H9 (cell line): ENCODE results near the gene KRTAP10-4. TPM values are rescaled to one million over a fixed set of nuclear protein-coding genes. Genes with fewer than 3 reads are reported as not detected.

Experiments
- DNase-seq: peaks from one replicate; pipeline ENCODE4 v3.0.0-alpha.2; 2017
- H2AFZ ChIP-seq: one replicate; pipeline ENCODE4 v1.6.1; 2013; ENCODE audit warnings: mild to moderate bottlenecking, low read length, control low read depth, moderate library complexity
- H2AK5ac ChIP-seq: 2 replicates; pipeline ENCODE4 v1.6.1; 2013; ENCODE audit warnings: low read length, control low read depth, mixed read lengths; ENCODE audit not compliant: insufficient read length
- H2BK120ac ChIP-seq: one replicate; pipeline ENCODE4 v1.6.1; 2013; ENCODE audit warnings: low read depth, mild to moderate bottlenecking, low read length, control low read depth, inconsistent platforms; ENCODE audit not compliant: poor library complexity, severe bottlenecking
- H2BK12ac ChIP-seq: 2 replicates; pipeline ENCODE4 v1.6.1; 2013; ENCODE audit warnings: low read length, control low read depth, mixed read lengths, low read depth; ENCODE audit not compliant: insufficient read length
- H2BK15ac ChIP-seq: 2 replicates; pipeline ENCODE4 v1.6.1; 2013; ENCODE audit warnings: low read depth, low read length, control low read depth
- H2BK20ac ChIP-seq: one replicate; pipeline ENCODE4 v1.6.1; 2013; ENCODE audit warnings: low read depth, mild to moderate bottlenecking, low read length, control low read depth, inconsistent platforms; ENCODE audit not compliant: poor library complexity, severe bottlenecking
- H2BK5ac ChIP-seq: 2 replicates; pipeline ENCODE4 v1.6.1; 2013; ENCODE audit warnings: low read length, control low read depth, mixed read lengths; ENCODE audit not compliant: insufficient read length
- H3K14ac ChIP-seq: 2 replicates; pipeline ENCODE4 v1.6.1; 2013; ENCODE audit warnings: low read length, control low read depth; ENCODE audit not compliant: insufficient read depth
- H3K18ac ChIP-seq: 2 replicates; pipeline ENCODE4 v1.6.1; 2013; ENCODE audit warnings: low read depth, mild to moderate bottlenecking, mixed read lengths, low read length, control low read depth; ENCODE audit not compliant: insufficient read length
- H3K23ac ChIP-seq: 2 replicates; pipeline ENCODE4 v1.6.1; 2013; ENCODE audit warnings: low read length, control low read depth, mixed read lengths, low read depth; ENCODE audit not compliant: insufficient read length
- H3K23me2 ChIP-seq: 2 replicates; pipeline ENCODE4 v1.6.1; 2013; ENCODE audit warnings: low read depth, mild to moderate bottlenecking, mixed read lengths, low read length, control low read depth; ENCODE audit not compliant: insufficient read length, poor library complexity, severe bottlenecking
- H3K27ac ChIP-seq: 2 replicates; pipeline ENCODE4 v1.5.1; 2013; ENCODE audit warnings: low read length, control low read depth, mixed read lengths, low read depth; ENCODE audit not compliant: insufficient read length
- H3K27me3 ChIP-seq: 2 replicates; pipeline ENCODE4 v1.6.1; 2013; ENCODE audit warnings: low read length, control low read depth, inconsistent platforms; ENCODE audit not compliant: insufficient read depth
- H3K4ac ChIP-seq: 2 replicates; pipeline ENCODE4 v1.6.1; 2013; ENCODE audit warnings: low read depth, mild to moderate bottlenecking, control low read depth, inconsistent platforms, low read length, moderate library complexity
- H3K4me1 ChIP-seq: 2 replicates; pipeline ENCODE4 v1.6.1; 2013; ENCODE audit warnings: low read length, control low read depth, inconsistent platforms; ENCODE audit not compliant: insufficient read depth
- H3K4me2 ChIP-seq: 2 replicates; pipeline ENCODE4 v1.6.1; 2013; ENCODE audit warnings: low read length, control low read depth, mixed read lengths; ENCODE audit not compliant: insufficient read length, insufficient read depth
- H3K56ac ChIP-seq: 2 replicates; pipeline ENCODE4 v1.6.1; 2013; ENCODE audit warnings: low read depth, mild to moderate bottlenecking, mixed read lengths, low read length, control low read depth; ENCODE audit not compliant: insufficient read length
- H3K79me1 ChIP-seq: 2 replicates; pipeline ENCODE4 v1.6.1; 2013; ENCODE audit warnings: low read depth, mild to moderate bottlenecking, moderate library complexity, low read length, control low read depth, inconsistent platforms; ENCODE audit not compliant: insufficient read depth, poor library complexity, severe bottlenecking
- H3K79me2 ChIP-seq: 2 replicates; pipeline ENCODE4 v1.6.1; 2013; ENCODE audit warnings: low read length, control low read depth, inconsistent platforms; ENCODE audit not compliant: insufficient read depth
- H3K9ac ChIP-seq: 2 replicates; pipeline ENCODE4 v1.6.1; 2013; ENCODE audit warnings: low read length, control low read depth, mixed read lengths; ENCODE audit not compliant: insufficient read length; ENCODE audit errors: extremely low read depth
- H3K9me3 ChIP-seq: one replicate; pipeline ENCODE4 v1.6.1; 2013; ENCODE audit warnings: low read depth, low read length, inconsistent platforms; ENCODE audit not compliant: control insufficient read depth
- H3T11ph ChIP-seq: one replicate; pipeline ENCODE4 v1.6.1; 2013; ENCODE audit warnings: mild to moderate bottlenecking, low read length, control low read depth, inconsistent platforms
- H4K20me1 ChIP-seq: one replicate; pipeline ENCODE4 v1.6.1; 2013; ENCODE audit not compliant: control insufficient read depth, insufficient read length, insufficient read depth
- H4K5ac ChIP-seq: 2 replicates; pipeline ENCODE4 v1.6.1; 2013; ENCODE audit warnings: low read depth, mild to moderate bottlenecking, mixed read lengths, low read length, control low read depth; ENCODE audit not compliant: insufficient read length
- H4K8ac ChIP-seq: replicated peaks from 2 replicates; pipeline ENCODE4 v1.6.1; 2013; ENCODE audit warnings: low read length, control low read depth, mixed read lengths, low read depth; ENCODE audit not compliant: insufficient read length
- H4K91ac ChIP-seq: 2 replicates; pipeline ENCODE4 v1.6.1; 2013; ENCODE audit warnings: low read depth, mild to moderate bottlenecking, moderate library complexity, mixed read lengths, low read length, control low read depth; ENCODE audit not compliant: insufficient read length
- H3K27ac Mint-ChIP-seq, 3 experiments: 2 replicates in 2 of 3; 3 replicates in 1 of 3; pipeline ENCODE4 v1.8.0; 2020 to 2021; ENCODE audit warnings: mixed read lengths in 3 of 3, mild to moderate bottlenecking in 1 of 3, moderate library complexity in 1 of 3
- H3K27me3 Mint-ChIP-seq: 2 replicates; pipeline ENCODE4 v1.8.0; 2021; ENCODE audit warnings: low read depth, mild to moderate bottlenecking, moderate library complexity, mixed read lengths
- H3K36me3 Mint-ChIP-seq, 3 experiments: 2 replicates in 2 of 3; 3 replicates in 1 of 3; pipeline ENCODE4 v1.8.0; 2020 to 2021; ENCODE audit warnings: low read depth in 3 of 3, mixed read lengths in 3 of 3; ENCODE audit not compliant: insufficient read depth in 1 of 3
- H3K4me1 Mint-ChIP-seq, 2 experiments: 2 replicates each; pipeline ENCODE4 v1.8.0; 2020; ENCODE audit warnings: mixed read lengths in 2 of 2
- H3K4me3 Mint-ChIP-seq, 2 experiments: 2 replicates in 1 of 2; 3 replicates in 1 of 2; pipeline ENCODE4 v1.8.0; 2020 to 2021; ENCODE audit warnings: mild to moderate bottlenecking in 2 of 2, mixed read lengths in 2 of 2, moderate library complexity in 1 of 2
- H3K9me3 Mint-ChIP-seq, 2 experiments: 2 replicates in 1 of 2; 3 replicates in 1 of 2; pipeline ENCODE4 v1.8.0; 2020; ENCODE audit warnings: mild to moderate bottlenecking in 2 of 2, mixed read lengths in 2 of 2, moderate library complexity in 1 of 2
- WGBS: extraction: QIAGEN DNeasy Blood & Tissue Kit; methylation state at CpG from one replicate; pipeline ENCODE4 v1.1.7; 2013; ENCODE audit warnings: missing lambda C conversion rate, low lambda C conversion rate, mixed read lengths; ENCODE audit not compliant: insufficient read length; ENCODE audit errors: extremely low coverage; 5-methylcytosine and 5-hydroxymethylcytosine counted together
- total RNA-seq: library from RNA; stranded (reverse); gene quantifications from 2 replicates; pipeline ENCODE4 v1.2.1, GENCODE V29; 2021
- TF ChIP-seq, protein P1 (sequence below): fragments of 200-600 bp; sonication (generic); conservative IDR thresholded peaks from 3 replicates; pipeline ENCODE4 v1.8.0; 2021; ENCODE audit warnings: antibody characterized with exemption, mild to moderate bottlenecking

Gene KRTAP10-4
- total RNA-seq, 1 experiment from 2014 or later = not detected

DNA sequence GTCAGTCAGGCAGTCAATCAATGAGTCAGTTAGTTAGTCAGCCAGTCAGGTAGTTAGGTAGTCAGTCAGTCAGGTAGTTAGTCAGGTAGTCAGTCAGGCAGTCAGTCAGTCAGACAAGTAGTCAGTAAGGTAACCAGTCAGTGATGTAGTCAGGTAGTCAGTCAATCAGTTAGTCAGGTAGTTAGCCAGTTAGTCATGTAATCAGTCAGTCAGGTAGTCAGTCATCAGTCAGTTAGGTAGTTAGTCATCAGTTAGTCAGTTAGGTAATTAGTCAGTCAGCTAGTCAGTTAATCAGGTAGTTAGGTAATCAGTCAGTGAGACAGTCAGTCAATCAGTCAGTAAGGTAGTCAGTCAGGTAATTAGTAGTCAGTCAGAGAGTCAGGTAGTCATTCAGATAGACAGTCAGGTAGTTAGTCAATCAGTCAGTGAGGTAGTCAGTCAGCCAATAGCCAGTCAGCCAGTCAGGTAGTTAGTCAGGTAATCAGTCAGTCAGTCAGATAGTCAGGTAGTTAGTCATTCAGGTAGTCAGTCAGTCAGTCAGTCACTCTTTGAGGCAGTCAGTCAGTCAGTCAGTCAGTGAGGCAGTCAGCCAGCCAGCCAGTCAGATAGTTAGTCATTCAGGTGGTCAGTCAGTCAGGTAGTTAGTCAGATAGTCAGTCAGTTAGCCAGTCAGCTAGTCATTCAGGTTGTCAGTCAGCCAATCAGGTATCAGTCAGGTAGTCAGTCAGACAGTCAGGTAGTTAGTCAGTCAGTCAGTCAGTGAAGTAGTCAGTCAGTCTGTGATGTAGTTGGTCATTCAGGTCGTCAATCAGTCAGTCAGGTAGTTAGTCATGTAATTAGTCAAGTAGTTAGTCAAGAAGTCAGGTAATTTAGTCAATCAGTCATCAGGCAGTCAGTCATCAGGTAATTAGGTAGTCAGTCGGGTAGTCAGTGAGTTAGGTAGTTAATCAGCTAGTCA lies 48.8 kb upstream of the KRTAP10-4 start:
- Histone ChIP-seq H3K9me3 (no peaks in the 10 kb centered on the region), H2AFZ (no peak overlapping the region), H3K79me1 (no peaks in the 10 kb centered on the region), H2BK5ac (no peak overlapping the region), H3K23me2 (no peaks in the 10 kb centered on the region), H3K4ac (no peak overlapping the region), H4K8ac (no peak overlapping the region), H3K79me2 (no peaks in the 10 kb centered on the region), H3K14ac (no peak overlapping the region), H3K23ac (no peak overlapping the region), H2AK5ac (no peak overlapping the region), H3K4me1 (no peaks in the 10 kb centered on the region), H3K9ac (no peak overlapping the region), H4K5ac (no peak overlapping the region), H2BK15ac (no peak overlapping the region), H2BK120ac (no peak overlapping the region), H3T11ph (no peak overlapping the region), H3K27me3 (no peaks in the 10 kb centered on the region), H2BK20ac (no peak overlapping the region), H2BK12ac (no peak overlapping the region), H4K20me1 (no peaks in the 10 kb centered on the region), H3K27ac (no peak overlapping the region), H4K91ac (no peak overlapping the region), H3K56ac (no peak overlapping the region), H3K4me2 (no peak overlapping the region), H3K18ac (no peak overlapping the region)
- no peaks in the 10 kb centered on the region for H3K9me3 Mint-ChIP-seq
- peaks cover 0 to 4% of the 10 kb centered on the region in 2 experiments; a peak in 1 of 4 replicates for H3K4me1 Mint-ChIP-seq
- no peak for DNase-seq
- no CpG with 5 or more reads among the region's 2 CpGs for WGBS
- TF ChIP-seq, protein P1, sequence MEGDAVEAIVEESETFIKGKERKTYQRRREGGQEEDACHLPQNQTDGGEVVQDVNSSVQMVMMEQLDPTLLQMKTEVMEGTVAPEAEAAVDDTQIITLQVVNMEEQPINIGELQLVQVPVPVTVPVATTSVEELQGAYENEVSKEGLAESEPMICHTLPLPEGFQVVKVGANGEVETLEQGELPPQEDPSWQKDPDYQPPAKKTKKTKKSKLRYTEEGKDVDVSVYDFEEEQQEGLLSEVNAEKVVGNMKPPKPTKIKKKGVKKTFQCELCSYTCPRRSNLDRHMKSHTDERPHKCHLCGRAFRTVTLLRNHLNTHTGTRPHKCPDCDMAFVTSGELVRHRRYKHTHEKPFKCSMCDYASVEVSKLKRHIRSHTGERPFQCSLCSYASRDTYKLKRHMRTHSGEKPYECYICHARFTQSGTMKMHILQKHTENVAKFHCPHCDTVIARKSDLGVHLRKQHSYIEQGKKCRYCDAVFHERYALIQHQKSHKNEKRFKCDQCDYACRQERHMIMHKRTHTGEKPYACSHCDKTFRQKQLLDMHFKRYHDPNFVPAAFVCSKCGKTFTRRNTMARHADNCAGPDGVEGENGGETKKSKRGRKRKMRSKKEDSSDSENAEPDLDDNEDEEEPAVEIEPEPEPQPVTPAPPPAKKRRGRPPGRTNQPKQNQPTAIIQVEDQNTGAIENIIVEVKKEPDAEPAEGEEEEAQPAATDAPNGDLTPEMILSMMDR = no peak
- H3K27me3 Mint-ChIP-seq = peaks cover 10% of the 10 kb centered on the region
- no peak overlapping the region for H3K27ac Mint-ChIP-seq
- no peak overlapping the region for H3K4me3 Mint-ChIP-seq
- H3K36me3 Mint-ChIP-seq = no peaks in the 10 kb centered on the region; a peak in 1 of 7 replicates
